Activated T-helper 1 cell treated with Interleukin-2 at 50 U/mL for 16 hours (primary cell): ENCODE results near the gene EGFL7.

Experiments used
- DNase-seq: peaks from one replicate; pipeline ENCODE4 v3.0.0-alpha.2; 2020; ENCODE audit warnings: low read depth

The EGFL7 gene

GRCh38 chr9:136672431-136673087 is 9.8 kb downstream of the EGFL7 start:
- DNase-seq = no peak

GRCh38 chr9:136673088-136673974 is 10.6 kb downstream of the EGFL7 start:
- DNase-seq = no peak

DNA sequence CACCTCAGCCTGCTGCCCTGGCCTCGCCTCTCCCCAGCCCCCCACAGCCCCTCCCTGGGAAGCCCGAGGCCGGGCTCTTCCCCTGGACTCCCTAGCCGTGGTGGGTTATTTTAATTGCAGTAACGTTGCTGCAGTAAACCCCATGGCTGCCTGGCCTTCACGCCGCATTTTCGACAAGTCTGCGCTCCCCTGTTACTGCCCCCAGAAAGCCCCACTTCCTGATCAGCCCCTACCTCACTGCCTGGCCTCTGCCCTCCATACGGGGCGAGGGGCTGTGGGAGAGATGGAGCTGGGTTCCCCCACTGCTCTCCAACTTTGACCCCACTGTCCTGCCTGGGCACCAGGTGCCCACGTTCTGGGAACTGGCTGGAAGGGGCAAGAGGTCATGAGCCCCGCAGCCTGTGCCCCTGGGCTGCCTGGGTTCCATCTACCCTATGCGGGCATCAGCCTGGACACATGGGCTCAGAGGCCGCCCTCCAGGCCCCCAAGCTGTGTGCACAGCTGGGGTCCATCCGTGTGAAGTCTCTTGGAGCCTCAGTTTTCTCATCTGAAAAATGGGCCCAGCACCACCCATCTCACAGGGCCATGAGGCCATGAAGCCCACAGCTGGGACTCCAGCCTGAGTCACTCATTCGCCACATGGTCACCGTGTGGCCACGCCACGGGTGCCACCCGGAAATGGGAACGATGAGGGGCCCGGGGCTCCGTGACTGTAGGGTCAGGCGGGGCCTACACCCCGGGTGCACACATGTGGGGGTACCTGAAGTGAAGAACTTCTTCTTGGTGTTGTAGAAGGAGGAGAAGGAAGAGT is 11.5 kb downstream of the EGFL7 start:
- no peak for DNase-seq

GRCh38 chr9:136674786-136675349 is 12.2 kb downstream of the EGFL7 start:
- no peak for DNase-seq

- no peak for DNase-seq
These were observed 13.0 kb downstream of the EGFL7 start for GRCh38 chr9:136675477-136676296.

- no peak for DNase-seq
These were observed 13.6 kb downstream of the EGFL7 start for GRCh38 chr9:136676297-136676794.

- DNase-seq = no peak
These were observed 14.4 kb downstream of the EGFL7 start for GRCh38 chr9:136676920-136677686.

DNA sequence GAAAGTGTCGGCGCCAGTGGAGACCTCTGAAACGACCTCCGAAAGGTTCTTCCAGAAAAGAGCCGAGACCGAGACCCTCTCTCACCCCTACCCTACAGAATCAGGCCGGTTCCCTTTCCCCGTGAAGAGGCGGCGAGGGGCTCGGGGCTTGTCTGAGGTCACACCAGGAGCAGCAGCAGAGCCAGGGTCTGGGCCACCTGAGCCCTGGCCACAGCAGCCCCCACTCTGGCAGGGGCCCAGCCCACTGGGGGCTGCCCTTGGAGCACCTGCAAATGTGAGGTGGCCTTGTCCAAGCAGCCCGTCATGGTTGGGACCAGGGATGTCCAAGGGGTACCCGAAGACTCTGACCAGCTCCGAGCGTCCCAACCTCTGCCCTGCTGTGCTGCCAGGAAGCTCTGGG is 15.3 kb downstream of the EGFL7 start:
- DNase-seq = no peak

- DNase-seq = no peak
These were observed 15.9 kb downstream of the EGFL7 start for GRCh38 chr9:136678624-136679023.

DNA sequence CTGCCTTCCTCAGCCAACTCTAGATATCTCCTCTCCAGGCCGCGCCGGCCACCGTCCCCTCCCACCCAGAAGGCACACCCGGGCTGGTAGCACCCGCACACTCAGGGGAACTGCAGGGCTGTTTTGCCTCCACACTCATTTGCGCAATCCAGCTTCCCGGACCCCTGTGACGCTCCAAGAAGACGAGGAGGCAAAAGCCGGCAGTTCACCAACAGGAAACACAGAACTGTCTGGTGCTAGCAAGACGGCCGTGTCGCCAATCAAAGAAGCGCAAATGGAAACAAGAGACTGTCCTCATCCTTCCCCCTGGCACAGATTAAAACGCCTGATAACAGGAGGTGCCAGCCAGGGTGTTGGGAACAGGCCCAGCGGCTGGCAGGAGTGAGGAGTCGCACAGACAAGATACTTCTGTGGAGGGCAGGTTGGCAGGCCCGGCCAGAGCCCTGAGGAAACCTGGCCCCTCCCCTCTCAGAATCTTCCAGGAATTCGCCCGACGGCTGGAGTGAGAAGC is 16.8 kb downstream of the EGFL7 start:
- DNase-seq = no peak

- DNase-seq = no peak
These were observed 18.3 kb downstream of the EGFL7 start for GRCh38 chr9:136681029-136681428.

GRCh38 chr9:136681945-136682699 is 19.4 kb downstream of the EGFL7 start:
- DNase-seq = no peak

DNA sequence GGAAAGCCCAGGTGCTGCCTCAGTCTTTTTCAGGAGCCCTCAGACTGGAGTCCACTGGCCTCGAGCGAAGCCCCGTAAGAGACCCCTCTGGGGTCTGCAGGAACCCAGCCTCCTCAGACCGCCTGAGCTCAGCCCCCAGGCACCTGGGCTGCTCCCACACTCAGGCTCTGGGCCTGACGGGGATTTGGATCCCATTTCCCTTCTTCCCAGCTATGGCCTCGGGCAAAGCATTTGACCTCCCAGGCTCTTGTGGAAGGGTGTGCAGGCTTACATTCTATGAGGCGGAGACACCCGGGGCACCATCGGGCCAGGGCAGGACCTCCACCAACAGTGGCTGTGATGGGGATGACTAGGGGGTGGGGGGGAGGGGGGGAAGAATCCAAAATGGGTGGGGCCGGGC is 20.0 kb downstream of the EGFL7 start:
- DNase-seq = no peak

DNA sequence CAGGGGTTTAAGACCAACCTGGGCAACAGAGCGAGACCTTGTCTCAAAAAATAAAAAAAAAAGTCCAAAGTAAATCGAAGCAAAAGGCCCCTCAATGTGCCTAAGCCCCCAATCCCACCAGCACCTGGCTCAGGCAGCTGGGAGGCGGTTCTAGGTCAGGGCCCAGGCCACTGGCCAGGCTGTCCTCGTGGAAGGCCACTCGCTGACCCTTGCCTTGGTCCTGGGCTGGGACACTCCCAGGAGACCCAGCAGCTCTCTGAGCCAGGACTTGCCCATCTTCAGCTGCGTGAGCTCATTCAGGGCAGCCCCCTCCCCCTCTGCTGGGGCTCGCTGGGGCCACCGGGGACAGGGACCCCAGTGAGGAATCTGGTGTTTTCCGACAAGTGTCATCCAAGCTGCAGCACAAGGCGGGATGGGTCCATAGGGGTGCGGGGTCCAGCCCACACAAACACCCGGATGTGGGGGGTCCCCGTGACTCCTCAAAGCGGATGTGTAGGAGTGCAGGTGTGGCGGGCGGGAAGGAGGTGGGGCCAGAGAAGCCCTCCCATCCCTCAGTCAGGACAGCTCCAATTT is 20.5 kb downstream of the EGFL7 start:
- no peak for DNase-seq

GRCh38 chr9:136683755-136684154 is 21.0 kb downstream of the EGFL7 start:
- no peak for DNase-seq

- DNase-seq = no peak
These were observed 21.6 kb downstream of the EGFL7 start for GRCh38 chr9:136684339-136684738.

DNA sequence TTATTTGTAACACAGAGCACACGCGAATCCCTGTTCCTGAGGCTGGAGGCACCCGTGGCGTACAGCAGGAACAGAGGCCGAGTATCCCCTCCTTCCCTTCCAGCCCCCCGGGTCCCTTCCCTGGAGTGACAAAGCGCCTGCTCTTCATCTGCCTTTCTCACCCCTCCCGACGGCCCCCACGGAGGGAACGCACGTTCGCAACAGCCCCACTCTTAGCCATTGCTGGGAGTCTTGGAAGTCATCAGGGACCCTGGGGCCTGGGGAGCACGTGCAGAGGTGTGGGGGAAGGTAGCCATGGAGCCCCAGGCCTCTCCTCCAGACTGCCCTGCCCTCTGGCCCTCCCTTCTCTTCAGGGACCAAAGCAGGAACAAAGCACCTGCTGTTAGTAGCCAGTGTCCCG is 22.1 kb downstream of the EGFL7 start:
- no peak for DNase-seq

GRCh38 chr9:136685216-136685615 is 22.5 kb downstream of the EGFL7 start:
- DNase-seq = no peak
